MCF 10A (cell line): ENCODE measurements around the gene OR52N5. TPM values are rescaled to one million over a fixed set of nuclear protein-coding genes. Genes with fewer than 3 reads are reported as not detected.

Source experiments
- BruUV-seq: library from RNA; stranded (reverse); fragments of 400-500 nt; replicated peaks from 2 replicates; lab custom pipeline; 2021; lab: Mats Ljungman, UMichigan
- CTCF ChIA-PET: fragments of 300-600 bp; sonication (Branson Sonifier 250); formaldehyde crosslinking; extraction: SDS; loops from one replicate; lab custom pipeline; 2021; ENCODE audit warnings: antibody characterized with exemption, inconsistent platforms; lab: Yijun Ruan, JAX
- POLR2A ChIA-PET: fragments of 300-600, 350-650 bp; sonication (Branson Sonifier 250); formaldehyde crosslinking; extraction: SDS; loops from one replicate; lab custom pipeline; 2020; ENCODE audit warnings: antibody characterized with exemption, inconsistent platforms; lab: Yijun Ruan, JAX
- DNase-seq: peaks from one replicate; pipeline ENCODE4 v3.0.0-alpha.2; 2018; ENCODE audit not compliant: unreplicated experiment
- H3K27ac Mint-ChIP-seq: one replicate; pipeline ENCODE4 v1.8.0; 2022; ENCODE audit warnings: mild to moderate bottlenecking, low read depth, mixed read lengths; ENCODE audit not compliant: unreplicated experiment
- H3K27me3 Mint-ChIP-seq: one replicate; pipeline ENCODE4 v1.8.0; 2022; ENCODE audit warnings: mixed read lengths; ENCODE audit not compliant: insufficient read depth, unreplicated experiment
- H3K36me3 Mint-ChIP-seq: one replicate; pipeline ENCODE4 v1.8.0; 2022; ENCODE audit warnings: mild to moderate bottlenecking, moderate library complexity, mixed read lengths; ENCODE audit not compliant: insufficient read depth, unreplicated experiment
- H3K4me1 Mint-ChIP-seq: one replicate; pipeline ENCODE4 v1.8.0; 2022; ENCODE audit warnings: mixed read lengths; ENCODE audit not compliant: insufficient read depth, unreplicated experiment
- H3K4me3 Mint-ChIP-seq: one replicate; pipeline ENCODE4 v1.8.0; 2022; ENCODE audit warnings: mild to moderate bottlenecking, moderate library complexity, mixed read lengths; ENCODE audit not compliant: unreplicated experiment
- H3K9me3 Mint-ChIP-seq: one replicate; pipeline ENCODE4 v1.8.0; 2022; ENCODE audit warnings: mixed read lengths; ENCODE audit not compliant: unreplicated experiment
- intact Hi-C: fragments of 100-400 bp; cut with micrococcal nuclease; formaldehyde crosslinking; loops from 2 replicates; pipeline ENCODE4 v1.14.1; 2022
- total RNA-seq: library from RNA; stranded (reverse); gene quantifications from 2 replicates; pipeline ENCODE4 v1.2.3, GENCODE V29; 2022
- TF ChIP-seq, protein P1 (sequence below): fragments of 200-600 bp; IDR thresholded peaks from one replicate; pipeline ENCODE4 v1.8.0; 2022; ENCODE audit warnings: antibody characterized with exemption, mild to moderate bottlenecking; ENCODE audit not compliant: unreplicated experiment

The OR52N5 gene
- total RNA-seq, 1 experiment from 2014 or later, result not detected

DNA sequence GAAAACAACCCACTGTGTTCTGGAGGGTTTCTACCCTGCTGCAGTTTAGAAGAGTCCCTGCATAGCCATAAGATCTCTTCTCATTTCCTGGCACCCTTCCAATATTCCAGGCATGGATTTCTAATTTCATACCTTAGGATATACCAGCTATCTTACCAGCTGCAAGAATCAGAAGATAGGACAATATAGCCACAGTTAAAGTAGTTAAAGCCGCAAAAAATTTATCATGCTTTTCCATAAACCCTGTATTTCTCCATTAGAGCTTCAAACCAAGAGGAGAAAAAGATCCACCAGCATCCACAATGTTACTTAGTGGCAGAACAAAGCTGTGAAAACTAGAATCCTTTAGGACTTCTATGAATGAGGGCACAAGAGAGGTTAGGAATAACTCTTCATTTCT is 55.5 kb downstream of the OR52N5 start:
- Mint-ChIP-seq H3K27ac (no peak overlapping the region), H3K9me3 (no peaks in the 10 kb centered on the region), H3K4me1 (no peaks in the 10 kb centered on the region), H3K4me3 (no peak overlapping the region), H3K36me3 (no peaks in the 10 kb centered on the region), H3K27me3 (peaks cover 58% of the 10 kb centered on the region)
- POLR2A ChIA-PET, result no interaction called here
- CTCF ChIA-PET, result interaction anchor here (1.0 kb wide), 1 partner anchor 346 kb away, joined by 4 read pairs; no protein-coding TSS in a partner anchor
- intact Hi-C loops, result no loop called here
- BruUV-seq, result no TSS peak
- no peak for DNase-seq
- TF ChIP-seq, protein P1, sequence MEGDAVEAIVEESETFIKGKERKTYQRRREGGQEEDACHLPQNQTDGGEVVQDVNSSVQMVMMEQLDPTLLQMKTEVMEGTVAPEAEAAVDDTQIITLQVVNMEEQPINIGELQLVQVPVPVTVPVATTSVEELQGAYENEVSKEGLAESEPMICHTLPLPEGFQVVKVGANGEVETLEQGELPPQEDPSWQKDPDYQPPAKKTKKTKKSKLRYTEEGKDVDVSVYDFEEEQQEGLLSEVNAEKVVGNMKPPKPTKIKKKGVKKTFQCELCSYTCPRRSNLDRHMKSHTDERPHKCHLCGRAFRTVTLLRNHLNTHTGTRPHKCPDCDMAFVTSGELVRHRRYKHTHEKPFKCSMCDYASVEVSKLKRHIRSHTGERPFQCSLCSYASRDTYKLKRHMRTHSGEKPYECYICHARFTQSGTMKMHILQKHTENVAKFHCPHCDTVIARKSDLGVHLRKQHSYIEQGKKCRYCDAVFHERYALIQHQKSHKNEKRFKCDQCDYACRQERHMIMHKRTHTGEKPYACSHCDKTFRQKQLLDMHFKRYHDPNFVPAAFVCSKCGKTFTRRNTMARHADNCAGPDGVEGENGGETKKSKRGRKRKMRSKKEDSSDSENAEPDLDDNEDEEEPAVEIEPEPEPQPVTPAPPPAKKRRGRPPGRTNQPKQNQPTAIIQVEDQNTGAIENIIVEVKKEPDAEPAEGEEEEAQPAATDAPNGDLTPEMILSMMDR, result no peak

DNA sequence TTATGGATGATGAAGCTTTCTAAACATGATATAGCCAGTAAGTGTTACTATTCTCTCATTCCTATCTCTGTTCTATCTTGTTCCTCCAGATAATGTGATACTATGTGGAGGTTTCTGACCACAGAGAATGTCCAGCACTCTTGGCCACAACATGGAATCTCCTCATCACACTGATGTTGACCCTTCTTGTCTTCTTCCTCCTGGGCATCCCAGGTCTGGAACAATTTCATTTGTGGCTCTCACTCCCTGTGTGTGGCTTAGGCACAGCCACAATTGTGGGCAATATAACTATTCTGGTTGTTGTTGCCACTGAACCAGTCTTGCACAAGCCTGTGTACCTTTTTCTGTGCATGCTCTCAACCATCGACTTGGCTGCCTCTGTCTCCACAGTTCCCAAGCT is 56.8 kb downstream of the OR52N5 start:
- no peak overlapping the region for H3K4me3 Mint-ChIP-seq
- no peak overlapping the region for H3K27ac Mint-ChIP-seq
- no peaks in the 10 kb centered on the region for H3K4me1 Mint-ChIP-seq
- TF ChIP-seq, protein P1, result no peak
- H3K27me3 Mint-ChIP-seq, result peaks cover 65% of the 10 kb centered on the region
- H3K9me3 Mint-ChIP-seq, result no peaks in the 10 kb centered on the region
- intact Hi-C loops, result no loop called here
- no peaks in the 10 kb centered on the region for H3K36me3 Mint-ChIP-seq
- no peak for DNase-seq
- ChIA-PET CTCF (interaction anchor here (0.6 kb wide), 3 partner anchors 15 to 519 kb away, joined by 3 read pairs; partner anchors contain the start of gene TRIM5), POLR2A (no interaction called here)
- BruUV-seq, result no TSS peak

Other genes starting within 250 kb of the OR52N5 start
- gene OR52H1, start 234.8 kb downstream of the OR52N5 start, total RNA-seq, result not detected in 2 replicates
- gene OR52B6, start 202.5 kb downstream of the OR52N5 start, total RNA-seq, result not detected in 2 replicates
- 0.74 and 0.75 TPM in 2 replicates for gene TRIM6, start 186.7 kb downstream of the OR52N5 start, total RNA-seq
- 0.96 and 2.1 TPM in 2 replicates for gene TRIM34, start 158.4 kb downstream of the OR52N5 start, total RNA-seq
- 27.9 and 28.6 TPM in 2 replicates for gene TRIM5, start 98.3 kb downstream of the OR52N5 start, total RNA-seq
- 24.1 and 26.0 TPM in 2 replicates for gene TRIM22, start 93.6 kb downstream of the OR52N5 start, total RNA-seq
- gene OR56B1, start 46.9 kb downstream of the OR52N5 start, total RNA-seq, result not detected in 2 replicates
- not detected in 2 replicates for gene OR52N4, start 29.1 kb downstream of the OR52N5 start, total RNA-seq
- gene OR52N1, start 7.9 kb upstream of the OR52N5 start, total RNA-seq, result not detected in 2 replicates
- gene OR52N2, start 25.6 kb upstream of the OR52N5 start, total RNA-seq, result not detected in 2 replicates
- gene OR52E6, start 58.5 kb upstream of the OR52N5 start, total RNA-seq, result not detected in 2 replicates
- not detected in 2 replicates for gene OR52E8, start 74.3 kb upstream of the OR52N5 start, total RNA-seq
- not detected in 2 replicates for gene OR52E4, start 97.3 kb upstream of the OR52N5 start, total RNA-seq
- not detected in 2 replicates for gene OR52E5, start 109.9 kb upstream of the OR52N5 start, total RNA-seq
- not detected in 2 replicates for gene OR56A3, start 158.9 kb upstream of the OR52N5 start, total RNA-seq
- gene OR56A5, start 185.1 kb upstream of the OR52N5 start, total RNA-seq, result not detected in 2 replicates
- not detected in 2 replicates for gene OR52L1, start 203.6 kb upstream of the OR52N5 start, total RNA-seq
- gene OR56A4, start 223.6 kb upstream of the OR52N5 start, total RNA-seq, result not detected in 2 replicates
- not detected in 2 replicates for gene OR56A1, start 247.4 kb upstream of the OR52N5 start, total RNA-seq